ENCODE measurements around the gene SHROOM3.

The SHROOM3 gene

DNA sequence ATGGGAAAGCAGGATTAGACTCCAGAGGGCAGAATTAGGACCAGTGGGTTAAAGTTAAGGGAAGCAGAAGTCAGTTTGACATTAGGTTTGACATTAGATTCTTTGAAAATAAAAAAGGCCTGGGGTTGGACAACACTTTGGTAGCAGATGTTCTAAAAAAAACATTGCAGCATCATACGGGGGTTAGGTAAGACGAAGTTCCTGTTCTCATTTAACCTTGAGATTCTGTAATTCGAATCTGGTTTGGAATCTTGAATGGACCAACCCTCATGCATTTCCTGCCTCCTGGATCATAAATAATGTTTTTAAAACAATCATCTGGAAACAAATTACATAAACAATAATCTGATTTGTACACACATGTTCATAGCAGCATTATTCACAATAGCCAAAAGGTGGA lies 181.0 kb downstream of the SHROOM3 start:
- no peak overlapping the region for H3K4me3 ChIP-seq (ENCODE audit: low read depth, low read length)
- no peak for DNase-seq (ENCODE audit: low read depth)
- TF ChIP-seq POLR2A (IDR thresholded peaks at IDR 0.05; ENCODE audit: extremely low read depth, insufficient read length) = no peak
- TF ChIP-seq, protein P1, sequence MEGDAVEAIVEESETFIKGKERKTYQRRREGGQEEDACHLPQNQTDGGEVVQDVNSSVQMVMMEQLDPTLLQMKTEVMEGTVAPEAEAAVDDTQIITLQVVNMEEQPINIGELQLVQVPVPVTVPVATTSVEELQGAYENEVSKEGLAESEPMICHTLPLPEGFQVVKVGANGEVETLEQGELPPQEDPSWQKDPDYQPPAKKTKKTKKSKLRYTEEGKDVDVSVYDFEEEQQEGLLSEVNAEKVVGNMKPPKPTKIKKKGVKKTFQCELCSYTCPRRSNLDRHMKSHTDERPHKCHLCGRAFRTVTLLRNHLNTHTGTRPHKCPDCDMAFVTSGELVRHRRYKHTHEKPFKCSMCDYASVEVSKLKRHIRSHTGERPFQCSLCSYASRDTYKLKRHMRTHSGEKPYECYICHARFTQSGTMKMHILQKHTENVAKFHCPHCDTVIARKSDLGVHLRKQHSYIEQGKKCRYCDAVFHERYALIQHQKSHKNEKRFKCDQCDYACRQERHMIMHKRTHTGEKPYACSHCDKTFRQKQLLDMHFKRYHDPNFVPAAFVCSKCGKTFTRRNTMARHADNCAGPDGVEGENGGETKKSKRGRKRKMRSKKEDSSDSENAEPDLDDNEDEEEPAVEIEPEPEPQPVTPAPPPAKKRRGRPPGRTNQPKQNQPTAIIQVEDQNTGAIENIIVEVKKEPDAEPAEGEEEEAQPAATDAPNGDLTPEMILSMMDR (IDR thresholded peaks at IDR 0.05; ENCODE audit: low read depth, low read length) = no peak
- no peak for TF ChIP-seq MYC (IDR thresholded peaks at IDR 0.05; ENCODE audit: low read depth, low read length)

DNA sequence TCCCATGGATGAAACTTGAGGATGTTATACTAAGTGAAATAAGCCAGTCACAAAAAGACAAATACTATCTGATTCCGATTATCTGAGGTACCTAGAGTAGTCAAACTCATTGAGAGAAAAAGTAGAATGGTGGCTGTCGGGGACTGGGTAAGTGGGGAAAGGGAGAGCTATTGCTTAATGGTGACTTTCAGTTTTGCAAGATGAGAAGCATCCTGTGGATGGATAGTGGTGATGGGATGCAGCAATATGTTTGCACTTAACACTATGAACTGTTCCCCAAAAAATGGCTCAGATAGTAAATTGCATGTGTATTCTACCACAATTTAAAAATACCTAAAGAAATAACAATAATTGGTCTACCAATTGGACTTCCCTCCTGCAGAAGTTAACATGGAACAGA lies 181.5 kb downstream of the SHROOM3 start:
- H3K4me3 ChIP-seq (ENCODE audit: low read depth, low read length) = no peak overlapping the region
- TF ChIP-seq MYC (IDR thresholded peaks at IDR 0.05; ENCODE audit: low read depth, low read length) = no peak
- TF ChIP-seq, protein P1 (IDR thresholded peaks at IDR 0.05; ENCODE audit: low read depth, low read length) = no peak
- TF ChIP-seq, protein P2, sequence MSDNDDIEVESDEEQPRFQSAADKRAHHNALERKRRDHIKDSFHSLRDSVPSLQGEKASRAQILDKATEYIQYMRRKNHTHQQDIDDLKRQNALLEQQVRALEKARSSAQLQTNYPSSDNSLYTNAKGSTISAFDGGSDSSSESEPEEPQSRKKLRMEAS (IDR thresholded peaks at IDR 0.05; ENCODE audit: low read depth, low read length) = no peak
- no peak for TF ChIP-seq POLR2A (IDR thresholded peaks at IDR 0.05; ENCODE audit: extremely low read depth, insufficient read length)
- no peak for DNase-seq (ENCODE audit: low read depth)

DNA sequence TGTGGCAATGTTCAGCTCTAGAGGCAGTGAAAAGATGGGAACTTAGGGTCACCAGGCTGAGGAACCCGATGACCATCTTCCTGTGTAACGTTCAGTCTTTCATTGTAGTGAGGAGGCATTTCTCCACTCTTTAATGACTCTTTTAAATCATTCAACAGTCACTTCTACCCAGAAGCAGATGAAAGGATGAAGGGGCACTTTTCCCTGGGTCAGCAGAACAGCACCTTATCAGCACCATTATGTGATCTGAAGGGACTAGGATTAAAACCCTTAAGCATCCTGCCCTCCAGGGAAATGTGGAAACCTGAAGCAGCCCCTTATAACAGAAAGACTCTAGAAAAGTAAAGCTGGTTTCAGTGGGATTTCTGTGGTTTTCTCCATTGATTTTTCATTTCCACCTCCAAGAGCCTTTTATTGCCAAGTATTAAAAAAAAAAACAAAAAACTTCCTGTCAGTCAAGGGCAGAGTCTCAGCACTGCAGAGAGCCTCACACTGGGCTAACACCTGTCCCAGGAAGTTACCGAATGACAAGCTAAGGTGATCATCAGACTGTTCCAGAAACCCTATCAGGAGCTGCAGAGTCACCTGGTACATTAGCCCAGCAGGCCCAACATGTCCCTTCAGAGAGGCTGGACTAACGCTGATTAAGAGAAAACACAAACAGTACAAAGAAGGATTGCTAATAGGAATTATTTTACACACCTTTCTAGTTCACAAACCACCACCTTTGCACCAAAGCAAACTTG lies 185.9 kb downstream of the SHROOM3 start:
- H3K4me3 ChIP-seq (ENCODE audit: low read depth, low read length) = no peak overlapping the region
- TF ChIP-seq, protein P1 (IDR thresholded peaks at IDR 0.05; ENCODE audit: low read depth, low read length) = no peak
- no peak for TF ChIP-seq MYC (IDR thresholded peaks at IDR 0.05; ENCODE audit: low read depth, low read length)
- no peak for TF ChIP-seq POLR2A (IDR thresholded peaks at IDR 0.05; ENCODE audit: extremely low read depth, insufficient read length)
- TF ChIP-seq, protein P2 (IDR thresholded peaks at IDR 0.05; ENCODE audit: low read depth, low read length) = no peak
- no peak for DNase-seq (ENCODE audit: low read depth)

DNA sequence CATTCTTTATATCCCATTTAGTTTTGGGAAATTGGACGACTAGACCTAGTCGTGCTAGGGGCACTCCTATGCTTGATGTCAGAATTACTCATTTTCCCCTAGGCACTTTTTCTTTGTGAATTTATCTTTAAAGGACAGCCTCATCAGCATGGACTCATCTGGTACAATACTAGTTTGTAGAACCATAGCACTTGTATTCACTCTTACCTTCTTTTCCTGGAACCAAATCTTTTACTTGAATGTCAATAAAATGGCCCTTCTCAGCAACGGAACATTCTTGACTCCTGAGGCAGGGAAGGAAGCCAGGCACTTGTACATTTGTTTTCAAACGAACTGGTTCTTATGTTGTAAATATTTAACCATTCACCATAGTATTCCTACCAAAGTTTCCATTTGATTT lies 187.1 kb downstream of the SHROOM3 start:
- DNase-seq (ENCODE audit: low read depth) = no peak
- TF ChIP-seq, protein P2 (IDR thresholded peaks at IDR 0.05; ENCODE audit: low read depth, low read length) = no peak
- TF ChIP-seq MYC (IDR thresholded peaks at IDR 0.05; ENCODE audit: low read depth, low read length) = no peak
- TF ChIP-seq, protein P1 (IDR thresholded peaks at IDR 0.05; ENCODE audit: low read depth, low read length) = no peak
- TF ChIP-seq POLR2A (IDR thresholded peaks at IDR 0.05; ENCODE audit: extremely low read depth, insufficient read length) = no peak

DNA sequence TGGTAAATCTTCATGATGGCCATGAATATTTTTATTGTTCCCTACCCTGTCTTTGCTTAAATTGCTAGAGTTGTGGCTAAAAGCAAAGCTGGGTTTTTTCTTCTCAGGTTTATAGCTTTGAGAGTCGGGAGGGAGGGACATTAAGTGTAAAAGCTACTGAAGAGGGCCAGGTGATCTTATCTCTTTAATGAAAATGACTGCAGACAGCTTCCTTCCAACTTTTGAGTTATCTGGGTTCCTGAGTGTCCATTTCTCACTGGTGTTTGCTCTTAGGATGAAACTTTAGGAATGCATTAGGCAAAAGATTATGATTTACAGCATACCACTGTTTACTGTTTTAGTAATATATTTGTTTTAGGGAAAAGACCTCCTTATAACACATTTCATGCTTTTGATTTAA lies 187.7 kb downstream of the SHROOM3 start:
- DNase-seq (ENCODE audit: low read depth) = no peak
- TF ChIP-seq POLR2A (IDR thresholded peaks at IDR 0.05; ENCODE audit: extremely low read depth, insufficient read length) (no peak), MYC (IDR thresholded peaks at IDR 0.05; ENCODE audit: low read depth, low read length) (no peak)
- TF ChIP-seq, protein P2 (IDR thresholded peaks at IDR 0.05; ENCODE audit: low read depth, low read length) = no peak
- TF ChIP-seq, protein P1 (IDR thresholded peaks at IDR 0.05; ENCODE audit: low read depth, low read length) = no peak
- H3K4me3 ChIP-seq (ENCODE audit: low read depth, low read length) = no peak overlapping the region

More for the DNA sequence above, 187.1 kb downstream of the SHROOM3 start:
- no peak overlapping the region for H3K4me3 ChIP-seq (ENCODE audit: low read depth, low read length)

Measured in NB4 (cell line).